ENCODE measurements around the gene OR10J4.
"Not testable (repeated sequence)": the region's sequence is repeated elsewhere in the genome, so short reads cannot be mapped to it uniquely, and the experiment has no call there.

Gene OR10J4

GRCh38 chr1:159442428-159442827 is 10.4 kb downstream of the OR10J4 start:
- H3K9me3 ChIP-seq (ENCODE audit: control insufficient read depth, low read length): no peaks in the 10 kb centered on the region
- no peak overlapping the region for H3K27ac ChIP-seq
- no peak overlapping the region for H3K9ac ChIP-seq

GRCh38 chr1:159443066-159443750 is 11.2 kb downstream of the OR10J4 start:
- H2AFZ ChIP-seq: no peak overlapping the region
- no peaks in the 10 kb centered on the region for H3K79me2 ChIP-seq
- H3K27me3 ChIP-seq (ENCODE audit: control insufficient read depth, insufficient read depth, low read length): no peaks in the 10 kb centered on the region
- H3K9me3 ChIP-seq (ENCODE audit: control insufficient read depth, low read length): no peaks in the 10 kb centered on the region
- H3K9ac ChIP-seq: no peak overlapping the region
- no peak for TF ChIP-seq CTCF (IDR thresholded peaks at IDR 0.05)
- no peak overlapping the region for H3K4me3 ChIP-seq (ENCODE audit: low read depth, low read length)
- H3K4me2 ChIP-seq (ENCODE audit: low read length): no peak overlapping the region
- no peaks in the 10 kb centered on the region for H3K4me1 ChIP-seq
- H3K27ac ChIP-seq: no peak overlapping the region
- no peaks in the 10 kb centered on the region for H3K36me3 ChIP-seq (ENCODE audit: control insufficient read depth, insufficient read depth, low read length)

More at GRCh38 chr1:159442428-159442827, 10.4 kb downstream of the OR10J4 start:
- Histone ChIP-seq H3K27me3 (ENCODE audit: control insufficient read depth, insufficient read depth, low read length) (no peaks in the 10 kb centered on the region), H3K36me3 (ENCODE audit: control insufficient read depth, insufficient read depth, low read length) (no peaks in the 10 kb centered on the region), H3K4me3 (ENCODE audit: low read depth, low read length) (no peak overlapping the region), H2AFZ (no peak overlapping the region), H3K79me2 (no peaks in the 10 kb centered on the region), H3K4me1 (no peaks in the 10 kb centered on the region), H3K4me2 (ENCODE audit: low read length) (no peak overlapping the region)
- TF ChIP-seq CTCF (IDR thresholded peaks at IDR 0.05): no peak

GRCh38 chr1:159444511-159444910 is 12.5 kb downstream of the OR10J4 start:
- no peak overlapping the region for H3K9ac ChIP-seq
- no peak overlapping the region for H2AFZ ChIP-seq
- no peak overlapping the region for H3K4me2 ChIP-seq (ENCODE audit: low read length)
- H3K36me3 ChIP-seq (ENCODE audit: control insufficient read depth, insufficient read depth, low read length): no peaks in the 10 kb centered on the region
- no peaks in the 10 kb centered on the region for H3K79me2 ChIP-seq
- H3K27ac ChIP-seq: no peak overlapping the region
- TF ChIP-seq CTCF (IDR thresholded peaks at IDR 0.05): no peak
- no peaks in the 10 kb centered on the region for H3K9me3 ChIP-seq (ENCODE audit: control insufficient read depth, low read length)
- no peaks in the 10 kb centered on the region for H3K4me1 ChIP-seq
- H3K27me3 ChIP-seq (ENCODE audit: control insufficient read depth, insufficient read depth, low read length): no peaks in the 10 kb centered on the region
- no peak overlapping the region for H3K4me3 ChIP-seq (ENCODE audit: low read depth, low read length)

DNA sequence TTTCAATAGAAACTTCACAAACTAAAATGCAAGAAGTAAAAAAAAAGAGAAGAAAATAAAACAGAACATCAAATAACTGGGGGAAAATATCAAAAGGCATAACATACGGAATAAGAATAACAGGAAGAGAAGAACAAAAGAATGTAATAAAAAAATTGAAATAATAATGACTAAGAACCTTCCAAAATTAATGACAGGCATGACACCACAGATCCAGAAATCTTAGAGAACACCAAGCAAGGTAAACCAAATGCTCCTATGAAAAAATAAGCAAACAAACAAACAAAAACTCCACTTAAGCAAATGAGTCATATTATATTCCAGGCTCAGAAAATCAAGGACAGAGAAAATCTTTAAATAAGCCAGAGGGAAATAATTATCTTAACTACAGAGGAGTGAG is 16.2 kb downstream of the OR10J4 start:
- TF ChIP-seq CTCF (IDR thresholded peaks at IDR 0.05): no peak

DNA sequence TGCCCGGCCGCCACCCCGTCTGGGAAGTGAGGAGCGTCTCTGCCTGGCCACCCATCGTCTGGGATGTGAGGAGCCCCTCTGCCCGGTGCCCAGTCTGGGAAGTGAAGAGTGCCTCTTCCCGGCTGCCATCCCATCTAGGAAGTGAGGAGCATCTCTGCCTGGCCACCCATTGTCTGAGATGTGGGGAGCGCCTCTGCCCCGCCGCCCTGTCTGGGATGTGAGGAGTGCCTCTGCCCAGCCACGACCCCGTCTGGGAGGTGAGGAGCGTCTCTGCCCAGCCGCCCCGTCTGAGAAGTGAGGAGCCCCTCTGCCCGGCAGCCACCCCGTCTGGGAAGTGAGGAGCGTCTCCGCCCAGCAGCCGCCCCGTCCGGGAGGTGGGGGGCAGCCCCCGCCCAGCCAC is 17.6 kb downstream of the OR10J4 start:
- not testable (repeated sequence) for H3K9me3 ChIP-seq (ENCODE audit: control insufficient read depth, low read length); H3K27ac ChIP-seq; H3K4me3 ChIP-seq (ENCODE audit: low read depth, low read length); H3K79me2 ChIP-seq; H3K4me1 ChIP-seq; H3K4me2 ChIP-seq (ENCODE audit: low read length); H3K9ac ChIP-seq; H2AFZ ChIP-seq; H3K27me3 ChIP-seq (ENCODE audit: control insufficient read depth, insufficient read depth, low read length); H3K36me3 ChIP-seq (ENCODE audit: control insufficient read depth, insufficient read depth, low read length)

More for the DNA sequence above, 16.2 kb downstream of the OR10J4 start:
- Histone ChIP-seq H3K36me3 (ENCODE audit: control insufficient read depth, insufficient read depth, low read length) (no peaks in the 10 kb centered on the region), H3K27ac (no peak overlapping the region), H3K4me2 (ENCODE audit: low read length) (no peak overlapping the region), H3K27me3 (ENCODE audit: control insufficient read depth, insufficient read depth, low read length) (no peaks in the 10 kb centered on the region), H3K9me3 (ENCODE audit: control insufficient read depth, low read length) (no peaks in the 10 kb centered on the region), H3K9ac (no peak overlapping the region), H2AFZ (no peak overlapping the region), H3K4me1 (no peaks in the 10 kb centered on the region), H3K4me3 (ENCODE audit: low read depth, low read length) (no peak overlapping the region), H3K79me2 (no peaks in the 10 kb centered on the region)

Data from parathyroid adenoma (tissue), 2 donors.